HepG2 (cell line): ENCODE results near the gene SWSAP1. TPM values are rescaled to one million over a fixed set of nuclear protein-coding genes. Genes with fewer than 3 reads are reported as not detected.
A peak's percentile ranks its signal among the peaks of the same experiment; 100 is the strongest.

ENCODE experiments used
- GABPB1 ChIP-seq: IDR thresholded peaks from 2 replicates; pipeline ENCODE4 v1.6.1; 2016; ENCODE audit warnings: mild to moderate bottlenecking, missing genetic modification reagents, moderate library complexity, missing compliant biosample characterization
- GATA4 ChIP-seq: sonication (generic); IDR thresholded peaks from 2 replicates; pipeline ENCODE4 v1.6.1; 2016; ENCODE audit warnings: antibody characterized with exemption, low read depth, borderline replicate concordance
- KLF15 ChIP-seq: sonication (generic); formaldehyde crosslinking; IDR thresholded peaks from 2 replicates; pipeline ENCODE4 v1.8.1; 2023; ENCODE audit warnings: borderline replicate concordance, mild to moderate bottlenecking, inconsistent platforms, missing genetic modification reagents, mixed read lengths
- POGK ChIP-seq: sonication (generic); formaldehyde crosslinking; conservative IDR thresholded peaks from 2 replicates; pipeline ENCODE4 v1.8.0; 2022; ENCODE audit warnings: mild to moderate bottlenecking, moderate library complexity, missing genetic modification reagents
- PRDM15 ChIP-seq: sonication (generic); formaldehyde crosslinking; IDR thresholded peaks from 2 replicates; pipeline ENCODE4 v1.4.0; 2020; ENCODE audit warnings: missing genetic modification reagents
- SCMH1 ChIP-seq: sonication (generic); formaldehyde crosslinking; IDR thresholded peaks from 2 replicates; pipeline ENCODE4 v1.9.0; 2021; ENCODE audit warnings: missing genetic modification reagents, mild to moderate bottlenecking, borderline replicate concordance
- SP2 ChIP-seq: sonication (generic); formaldehyde crosslinking; IDR thresholded peaks from 2 replicates; pipeline ENCODE4 v1.5.1; 2020; ENCODE audit warnings: mild to moderate bottlenecking, missing genetic modification reagents
- TEAD2 ChIP-seq: sonication (generic); formaldehyde crosslinking; IDR thresholded peaks from 2 replicates; pipeline ENCODE4 v1.9.0; 2021; ENCODE audit warnings: missing genetic modification reagents
- TFDP1 ChIP-seq: IDR thresholded peaks from 2 replicates; pipeline ENCODE4 v1.6.1; 2016; ENCODE audit warnings: missing compliant biosample characterization, missing genetic modification reagents, borderline replicate concordance
- ZBTB10 ChIP-seq: sonication (generic); formaldehyde crosslinking; IDR thresholded peaks from 2 replicates; pipeline ENCODE4 v1.4.0; 2020; ENCODE audit warnings: missing genetic modification reagents, borderline replicate concordance
- ZKSCAN5 ChIP-seq: sonication (generic); formaldehyde crosslinking; IDR thresholded peaks from 2 replicates; pipeline ENCODE4 v1.5.1; 2020; ENCODE audit warnings: mild to moderate bottlenecking, missing genetic modification reagents
- ZMAT3 ChIP-seq: sonication (generic); formaldehyde crosslinking; conservative IDR thresholded peaks from 2 replicates; pipeline ENCODE4 v1.7.0; 2021; ENCODE audit warnings: missing genetic modification reagents
- ZNF350 ChIP-seq: sonication (generic); formaldehyde crosslinking; IDR thresholded peaks from 2 replicates; pipeline ENCODE4 v1.4.0; 2020; ENCODE audit warnings: mild to moderate bottlenecking, low read depth, missing genetic modification reagents, borderline replicate concordance
- ZNF841 ChIP-seq: sonication (generic); formaldehyde crosslinking; IDR thresholded peaks from 2 replicates; pipeline ENCODE4 v1.8.1; 2023; ENCODE audit warnings: missing genetic modification reagents, borderline replicate concordance
- ZSCAN5A ChIP-seq: sonication (generic); formaldehyde crosslinking; IDR thresholded peaks from 2 replicates; pipeline ENCODE4 v1.8.0; 2022; ENCODE audit warnings: mild to moderate bottlenecking, missing genetic modification reagents, borderline replicate concordance
- polyA plus RNA-seq, 8 experiments: library from polyadenylated mRNA; depleted of rRNA in 3 of 8; stranded (reverse) in 7 of 8; unstranded in 1 of 8; fragments of >200 nt; fragmentation: Illumina TruSeq in 4 of 8; extraction: Trizol in 4 of 8; gene quantifications; 2 replicates each; pipeline versions ENCODE4 v1.2.1 to v1.2.3, GENCODE V29; 2011 to 2016; ENCODE audit warnings: low read depth in 4 of 8, missing spikeins in 1 of 8, mixed read lengths in 1 of 8; ENCODE audit not compliant: insufficient read depth in 1 of 8
- total RNA-seq, 5 experiments: library from RNA; depleted of rRNA; stranded (reverse); fragments of >200 nt; fragmentation: Illumina TruSeq; extraction: Trizol; gene quantifications; 2 replicates each; pipeline ENCODE4 v1.2.3, GENCODE V29; 2016; ENCODE audit warnings: low read depth in 1 of 5
- TF ChIP-seq, protein P1 (sequence below): sonication (generic); formaldehyde crosslinking; IDR thresholded peaks from 2 replicates; pipeline ENCODE4 v1.5.0; 2020; ENCODE audit warnings: missing genetic modification reagents

The SWSAP1 gene
- total and polyA plus RNA-seq, 2 of the 13 experiments (the other 11 are each of a cell fraction or from before 2014, with no cell fraction given), result 2.7 to 3.3 TPM

- TF ChIP-seq, protein P1, sequence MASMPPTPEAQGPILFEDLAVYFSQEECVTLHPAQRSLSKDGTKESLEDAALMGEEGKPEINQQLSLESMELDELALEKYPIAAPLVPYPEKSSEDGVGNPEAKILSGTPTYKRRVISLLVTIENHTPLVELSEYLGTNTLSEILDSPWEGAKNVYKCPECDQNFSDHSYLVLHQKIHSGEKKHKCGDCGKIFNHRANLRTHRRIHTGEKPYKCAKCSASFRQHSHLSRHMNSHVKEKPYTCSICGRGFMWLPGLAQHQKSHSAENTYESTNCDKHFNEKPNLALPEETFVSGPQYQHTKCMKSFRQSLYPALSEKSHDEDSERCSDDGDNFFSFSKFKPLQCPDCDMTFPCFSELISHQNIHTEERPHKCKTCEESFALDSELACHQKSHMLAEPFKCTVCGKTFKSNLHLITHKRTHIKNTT (CRISPR knock-in tag), result no peak
- TF ChIP-seq SP2 (CRISPR knock-in tag) (peak; percentile 96), ZMAT3 (peak; percentile 82; the same call in 1 of the 2 replicates), GABPB1 (peak; percentile 92), TEAD2 (no peak), ZSCAN5A (CRISPR knock-in tag) (no peak), POGK (CRISPR knock-in tag) (peak; percentile 73; the same call in 1 of the 2 replicates), SCMH1 (CRISPR knock-in tag) (no peak), ZNF841 (CRISPR knock-in tag) (no peak), PRDM15 (CRISPR knock-in tag) (no peak), ZBTB10 (CRISPR knock-in tag) (no peak), GATA4 (no peak), ZKSCAN5 (no peak), ZNF350 (CRISPR knock-in tag) (peak; percentile 33), TFDP1 (CRISPR knock-in tag) (peak; percentile 59; the same call in 1 of the 2 replicates), KLF15 (CRISPR knock-in tag) (peak; percentile 66; the same call in 1 of the 2 replicates)
Observed at GRCh38 chr19:11374433-11375142, at the start of gene SWSAP1 (continued).
